ENCODE measurements around the gene LSM11. TPM values are rescaled to one million over a fixed set of nuclear protein-coding genes. Genes with fewer than 3 reads are reported as not detected.

LSM11 gene
- total RNA-seq, 2 experiments from 2014 or later: 7.4 to 8.0 TPM

- ChIA-PET POLR2A (interaction anchor here (0.6 to 0.8 kb wide), 2 partner anchors 111 to 209 kb away, joined by 3 to 5 read pairs; no protein-coding TSS in a partner anchor), CTCF (interaction anchor here (1.2 to 5.5 kb wide), 3 partner anchors 12 to 201 kb away, joined by 3 to 19 read pairs (median 7); no protein-coding TSS in a partner anchor)
- H3K4me3 Mint-ChIP-seq: no peak overlapping the region
- H3K9me3 Mint-ChIP-seq: no peaks in the 10 kb centered on the region
- intact Hi-C loops (cut with micrococcal nuclease): loop anchor here (2.0 kb wide), 1 partner anchor 109 kb away; the partner anchor contains the start of gene CLINT1
- DNase-seq: no peak
- no peak overlapping the region for H3K27ac Mint-ChIP-seq
- H3K27me3 Mint-ChIP-seq: no peaks in the 10 kb centered on the region
- peaks cover 9% of the 10 kb centered on the region for H3K36me3 Mint-ChIP-seq
- H3K4me1 Mint-ChIP-seq (ENCODE audit: low read depth): peaks cover 53% of the 10 kb centered on the region
Observed at GRCh38 chr5:157749462-157749799, 5.9 kb downstream of the LSM11 start.

- no peak for DNase-seq
- no peak overlapping the region for H3K4me3 Mint-ChIP-seq
- H3K36me3 Mint-ChIP-seq: peaks cover 15% of the 10 kb centered on the region
- H3K27ac Mint-ChIP-seq: no peak overlapping the region
- H3K9me3 Mint-ChIP-seq: no peaks in the 10 kb centered on the region
- intact Hi-C loops (cut with micrococcal nuclease): no loop called here
- H3K4me1 Mint-ChIP-seq (ENCODE audit: low read depth): peaks cover 46% of the 10 kb centered on the region
- POLR2A ChIA-PET: no interaction called here
- H3K27me3 Mint-ChIP-seq: no peaks in the 10 kb centered on the region
- CTCF ChIA-PET: interaction anchor here (0.9 to 5.5 kb wide), 2 partner anchors 11 to 19 kb away, joined by 3 to 19 read pairs; partner anchors contain the start of gene THG1L
Observed at GRCh38 chr5:157750320-157750719, 6.8 kb downstream of the LSM11 start.

DNA sequence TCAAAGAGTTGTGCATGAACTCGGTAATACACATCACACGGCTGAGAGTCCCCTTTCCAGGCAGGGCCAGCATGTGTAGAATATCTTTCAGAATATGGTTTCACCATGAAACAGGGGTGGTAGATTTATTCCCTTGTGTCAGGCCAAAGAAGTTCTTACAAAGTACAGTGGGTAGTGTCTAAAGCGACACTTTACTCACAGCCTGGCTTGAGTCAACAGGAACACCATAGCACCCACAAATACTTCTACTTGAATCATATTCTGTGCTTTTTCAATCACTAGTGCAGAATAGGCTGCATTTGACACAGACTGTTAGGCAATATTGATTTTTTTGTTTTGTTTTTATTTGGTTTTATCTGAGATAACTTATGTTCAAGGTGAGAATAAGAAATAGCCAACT lies 12.6 kb downstream of the LSM11 start:
- POLR2A ChIA-PET: no interaction called here

GRCh38 chr5:157758706-157759105 lies 15.2 kb downstream of the LSM11 start:
- intact Hi-C loops (cut with micrococcal nuclease): no loop called here
- no peak for DNase-seq
- Mint-ChIP-seq H3K27ac (no peak overlapping the region), H3K9me3 (no peaks in the 10 kb centered on the region), H3K36me3 (peaks cover 26% of the 10 kb centered on the region), H3K4me1 (ENCODE audit: low read depth) (peaks cover 15% of the 10 kb centered on the region), H3K27me3 (no peaks in the 10 kb centered on the region), H3K4me3 (no peak overlapping the region)
- CTCF ChIA-PET: no interaction called here
- POLR2A ChIA-PET: no interaction called here

More for the DNA sequence above, 12.6 kb downstream of the LSM11 start:
- Mint-ChIP-seq H3K9me3 (no peaks in the 10 kb centered on the region), H3K27ac (no peak overlapping the region), H3K36me3 (peaks cover 31% of the 10 kb centered on the region), H3K27me3 (no peaks in the 10 kb centered on the region), H3K4me3 (no peak overlapping the region), H3K4me1 (ENCODE audit: low read depth) (peaks cover 13% of the 10 kb centered on the region)
- CTCF ChIA-PET: no interaction called here
- no peak for DNase-seq
- intact Hi-C loops (cut with micrococcal nuclease): no loop called here

DNA sequence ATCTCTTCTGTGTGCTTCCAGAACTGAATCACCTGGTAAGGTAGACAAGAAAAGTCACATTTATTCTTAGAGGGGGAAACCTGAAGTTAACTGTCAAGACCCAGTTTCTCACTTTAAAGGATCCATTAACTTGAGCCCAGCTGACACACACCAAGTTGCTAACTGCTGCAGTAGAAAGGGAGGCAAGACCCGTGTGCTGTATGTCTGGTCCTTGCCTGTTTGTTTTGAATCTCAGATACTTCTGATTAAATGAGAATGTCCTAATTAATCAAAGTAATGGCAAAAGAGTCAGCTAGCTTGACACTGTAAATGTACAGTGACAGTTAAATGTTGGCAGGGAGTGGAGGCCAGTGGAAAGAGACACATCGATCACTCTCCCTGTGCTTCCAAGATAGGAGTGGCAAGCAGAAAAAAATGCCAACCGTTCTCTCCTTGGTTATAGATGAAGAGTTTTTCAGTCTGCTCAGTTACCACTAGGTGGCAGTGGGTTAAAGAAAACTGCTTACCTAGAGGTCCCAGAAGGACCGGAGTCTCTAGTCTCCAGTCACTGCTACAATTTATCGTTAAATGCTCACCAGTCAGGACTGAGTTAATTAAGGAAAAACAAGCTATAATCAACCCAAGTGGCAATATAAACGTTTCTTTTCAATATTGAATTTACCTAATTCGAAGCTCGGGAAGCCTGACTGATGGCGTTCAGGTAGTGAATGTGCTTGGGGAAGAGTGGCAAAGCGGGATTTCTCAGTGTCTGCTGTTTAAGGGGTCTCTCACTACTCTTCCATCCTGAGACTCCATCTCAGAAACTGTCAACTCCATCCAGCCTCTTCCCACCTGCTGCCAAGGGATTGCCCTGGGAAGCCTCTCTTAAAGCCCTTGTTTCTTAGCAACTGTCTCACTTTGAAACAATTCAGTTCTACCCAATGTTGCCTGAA lies 18.4 kb downstream of the LSM11 start:
- peaks cover 15% of the 10 kb centered on the region for H3K4me1 Mint-ChIP-seq (ENCODE audit: low read depth)
- H3K36me3 Mint-ChIP-seq: peaks cover 13% of the 10 kb centered on the region
- H3K4me3 Mint-ChIP-seq: no peak overlapping the region
- CTCF ChIA-PET: interaction anchor here (0.6 to 5.2 kb wide), 32 partner anchors 9 to 1370 kb away, joined by 3 to 69 read pairs (median 4); partner anchors contain the start of gene LSM11
- H3K27ac Mint-ChIP-seq: no peak overlapping the region
- H3K9me3 Mint-ChIP-seq: no peaks in the 10 kb centered on the region
- intact Hi-C loops (cut with micrococcal nuclease): loop anchor here (1.0 to 10.0 kb wide), 3 partner anchors 153 to 233 kb away; no protein-coding TSS in a partner anchor
- DNase-seq: no peak
- no peaks in the 10 kb centered on the region for H3K27me3 Mint-ChIP-seq
- POLR2A ChIA-PET: no interaction called here

DNA sequence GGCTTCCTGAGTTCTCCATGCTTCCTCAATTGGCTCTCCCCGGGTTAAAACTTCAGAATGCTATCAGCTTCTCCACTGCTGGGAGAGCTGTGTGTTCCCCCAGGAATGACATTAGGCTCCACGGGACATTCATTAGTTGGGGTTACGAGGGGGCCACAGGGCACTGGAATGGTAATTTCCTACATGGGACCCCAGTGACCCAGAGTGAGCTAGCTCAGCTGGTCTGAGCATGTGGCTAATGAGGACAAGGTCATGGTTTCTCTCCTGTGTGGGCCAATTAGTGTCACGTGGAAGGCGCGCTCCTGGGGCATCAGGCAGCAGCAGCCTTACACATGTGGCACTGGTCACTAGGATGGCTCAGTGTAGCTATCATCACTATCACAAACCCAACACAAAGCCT lies 21.0 kb downstream of the LSM11 start:
- H3K4me1 Mint-ChIP-seq (ENCODE audit: low read depth): peaks cover 1% of the 10 kb centered on the region
- no peaks in the 10 kb centered on the region for H3K9me3 Mint-ChIP-seq
- H3K27me3 Mint-ChIP-seq: no peaks in the 10 kb centered on the region
- H3K27ac Mint-ChIP-seq: no peak overlapping the region
- DNase-seq: no peak
- H3K36me3 Mint-ChIP-seq: peaks cover 6% of the 10 kb centered on the region
- no peak overlapping the region for H3K4me3 Mint-ChIP-seq
- ChIA-PET CTCF (interaction anchor here (0.7 to 5.2 kb wide), 6 partner anchors 9 to 230 kb away, joined by 3 to 69 read pairs (median 5); partner anchors contain the start of gene LSM11), POLR2A (no interaction called here)
- intact Hi-C loops (cut with micrococcal nuclease): loop anchor here (10.0 kb wide), 1 partner anchor 150 kb away; no protein-coding TSS in a partner anchor

- Mint-ChIP-seq H3K27me3 (peaks cover 3% of the 10 kb centered on the region), H3K4me3 (no peak overlapping the region), H3K9me3 (no peaks in the 10 kb centered on the region), H3K27ac (no peak overlapping the region), H3K4me1 (ENCODE audit: low read depth) (peaks cover 3% of the 10 kb centered on the region), H3K36me3 (peaks cover under 1% of the 10 kb centered on the region)
- ChIA-PET POLR2A (no interaction called here), CTCF (no interaction called here)
- DNase-seq: no peak
- intact Hi-C loops (cut with micrococcal nuclease): loop anchor here (10.0 kb wide), 1 partner anchor 148 kb away; no protein-coding TSS in a partner anchor
Observed at GRCh38 chr5:157766442-157766841, 22.9 kb downstream of the LSM11 start.

- ChIA-PET POLR2A (no interaction called here), CTCF (no interaction called here)
- intact Hi-C loops (cut with micrococcal nuclease): loop anchor here (10.0 kb wide), 1 partner anchor 148 kb away; no protein-coding TSS in a partner anchor
- Mint-ChIP-seq H3K27ac (no peak overlapping the region), H3K36me3 (no peaks in the 10 kb centered on the region), H3K9me3 (no peaks in the 10 kb centered on the region), H3K27me3 (peaks cover 3% of the 10 kb centered on the region), H3K4me1 (ENCODE audit: low read depth) (peaks cover 4% of the 10 kb centered on the region), H3K4me3 (no peak overlapping the region)
- no peak for DNase-seq
Observed at GRCh38 chr5:157766902-157767301, 23.4 kb downstream of the LSM11 start.

DNA sequence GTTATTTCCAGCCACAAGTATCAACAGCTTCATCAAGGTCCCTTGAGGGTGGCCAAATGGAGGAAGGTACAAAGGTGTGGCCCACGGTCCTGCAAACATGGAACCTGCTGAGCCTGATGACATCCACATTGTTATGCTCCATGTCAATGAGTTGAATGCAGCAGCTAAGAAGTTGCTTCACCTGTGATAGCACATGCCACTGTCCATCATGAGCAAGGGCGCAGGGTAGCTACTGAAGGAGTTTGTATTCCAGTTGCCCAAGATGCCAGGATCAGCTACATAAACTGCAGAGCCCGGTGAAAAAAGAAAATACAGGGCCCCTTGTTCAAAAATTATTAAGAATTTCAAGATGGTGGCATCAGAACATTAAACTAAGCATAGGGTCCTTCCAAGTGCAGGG lies 24.2 kb downstream of the LSM11 start:
- no peak for DNase-seq
- Mint-ChIP-seq H3K4me3 (no peak overlapping the region), H3K36me3 (no peaks in the 10 kb centered on the region), H3K27ac (no peak overlapping the region), H3K27me3 (peaks cover 8% of the 10 kb centered on the region), H3K9me3 (no peaks in the 10 kb centered on the region), H3K4me1 (ENCODE audit: low read depth) (peaks cover 9% of the 10 kb centered on the region)
- intact Hi-C loops (cut with micrococcal nuclease): loop anchor here (10.0 kb wide), 1 partner anchor 147 kb away; no protein-coding TSS in a partner anchor
- ChIA-PET CTCF (no interaction called here), POLR2A (no interaction called here)

GRCh38 chr5:157770665-157771064 lies 27.2 kb downstream of the LSM11 start:
- no peaks in the 10 kb centered on the region for H3K36me3 Mint-ChIP-seq
- POLR2A ChIA-PET: no interaction called here
- CTCF ChIA-PET: interaction anchor here (1.4 to 5.7 kb wide), 3 partner anchors 8 to 178 kb away, joined by 3 to 34 read pairs (median 7); no protein-coding TSS in a partner anchor
- no peaks in the 10 kb centered on the region for H3K9me3 Mint-ChIP-seq
- H3K4me1 Mint-ChIP-seq (ENCODE audit: low read depth): peaks cover 9% of the 10 kb centered on the region
- no peak for DNase-seq
- H3K27ac Mint-ChIP-seq: no peak overlapping the region
- peaks cover 11% of the 10 kb centered on the region for H3K27me3 Mint-ChIP-seq
- intact Hi-C loops (cut with micrococcal nuclease): no loop called here
- H3K4me3 Mint-ChIP-seq: no peak overlapping the region

DNA sequence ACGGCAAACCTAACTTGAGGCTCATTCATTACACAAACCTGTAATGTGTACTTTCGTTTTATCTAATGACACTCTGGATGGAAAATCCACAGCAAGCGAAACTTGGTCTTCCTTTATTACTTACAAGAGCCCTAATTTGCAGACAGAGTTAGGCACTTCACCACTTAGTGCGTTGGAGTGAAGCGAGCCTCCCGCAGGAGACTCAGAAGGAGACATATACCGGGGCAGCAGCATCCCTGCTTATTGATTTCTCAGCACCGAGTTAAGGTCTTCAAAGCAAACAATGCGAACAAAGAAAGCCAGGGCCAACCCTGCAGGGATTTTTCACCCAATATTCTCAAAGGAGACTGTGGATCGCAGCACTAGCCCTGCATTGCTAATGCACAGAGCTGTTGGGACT lies 28.6 kb downstream of the LSM11 start:
- no peaks in the 10 kb centered on the region for H3K9me3 Mint-ChIP-seq
- POLR2A ChIA-PET: interaction anchor here (0.6 kb wide), 1 partner anchor 939 kb away, joined by 3 read pairs; no protein-coding TSS in a partner anchor
- DNase-seq: peak; percentile 54
- H3K36me3 Mint-ChIP-seq: no peaks in the 10 kb centered on the region
- peaks cover 9% of the 10 kb centered on the region for H3K4me1 Mint-ChIP-seq (ENCODE audit: low read depth)
- CTCF ChIA-PET: interaction anchor here (1.0 to 5.7 kb wide), 2 partner anchors 9 to 103 kb away, joined by 4 to 34 read pairs; no protein-coding TSS in a partner anchor
- peaks cover 11% of the 10 kb centered on the region for H3K27me3 Mint-ChIP-seq
- no peak overlapping the region for H3K27ac Mint-ChIP-seq
- no peak overlapping the region for H3K4me3 Mint-ChIP-seq
- intact Hi-C loops (cut with micrococcal nuclease): no loop called here

GRCh38 chr5:157778121-157778805 lies 34.8 kb downstream of the LSM11 start:
- Mint-ChIP-seq H3K9me3 (no peaks in the 10 kb centered on the region), H3K27me3 (peaks cover 1% of the 10 kb centered on the region), H3K4me3 (no peak overlapping the region), H3K27ac (no peak overlapping the region), H3K36me3 (no peaks in the 10 kb centered on the region), H3K4me1 (ENCODE audit: low read depth) (peaks cover 4% of the 10 kb centered on the region)
- intact Hi-C loops (cut with micrococcal nuclease): no loop called here
- no peak for DNase-seq
- CTCF ChIA-PET: no interaction called here
- POLR2A ChIA-PET: no interaction called here

Measured in activated CD4-positive, alpha-beta memory T cell treated with anti-CD3 and anti-CD28 coated beads for 36 hours (primary cell).